Measurements from ENCODE around the gene KIF15. TPM values are rescaled to one million over a fixed set of nuclear protein-coding genes. Genes with fewer than 3 reads are reported as not detected.

KIF15 gene
- polyA plus RNA-seq, 2 donors = 4.2 to 4.3 TPM

DNA sequence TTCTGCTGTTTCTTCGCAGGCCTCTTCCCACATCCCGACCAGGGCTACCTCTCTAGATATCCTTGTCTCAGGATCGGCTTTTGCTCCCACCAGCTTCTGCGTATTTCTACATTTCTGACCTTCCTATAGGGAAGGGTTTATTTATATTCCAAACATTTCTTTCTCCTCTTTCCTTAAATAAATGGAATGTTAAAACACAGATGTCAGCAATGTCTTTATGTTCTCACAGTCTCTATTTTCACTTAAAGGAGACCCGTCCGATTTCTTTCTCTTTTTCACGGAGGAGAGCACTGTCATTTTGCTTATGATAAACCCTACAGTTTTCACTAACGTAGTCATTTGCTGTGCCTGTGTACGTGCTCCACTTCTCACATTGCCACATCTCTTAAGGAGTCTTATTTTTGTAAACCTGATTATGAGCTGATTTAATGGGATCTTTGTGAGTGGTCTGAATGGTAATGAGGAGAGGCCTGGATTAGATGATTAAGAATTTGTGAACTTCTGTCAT, 630 bp downstream of the KIF15 start:
- Histone ChIP-seq H3K9me3 (ENCODE audit: control insufficient read depth in 2 of 2, insufficient read depth in 1 of 2, low read depth in 1 of 2, low read length in 1 of 2) (peaks cover 0 to 1% of the 10 kb centered on the region in 2 donors), H3K27ac (ENCODE audit: low read depth in 2 of 2, low read length in 1 of 2) (peak overlapping the region in 1 of 2 donors; percentile 44), H3K4me3 (ENCODE audit: low read depth in 1 of 2, low read length in 2 of 2) (peak overlapping the region; percentile 60 to 92), H3K27me3 (ENCODE audit: control insufficient read depth in 1 of 2, insufficient read depth in 2 of 2, low read length in 2 of 2) (no peaks in the 10 kb centered on the region), H3K4me1 (ENCODE audit: control insufficient read depth in 2 of 2, insufficient read depth in 2 of 2, low read length in 1 of 2) (no peaks in the 10 kb centered on the region), H3K36me3 (ENCODE audit: control insufficient read depth in 2 of 2, insufficient read depth in 2 of 2, low read length in 1 of 2) (no peaks in the 10 kb centered on the region)
- 2 to 3% methylated on average over 9 of the region's 9 CpGs for WGBS, 2 donors

DNA sequence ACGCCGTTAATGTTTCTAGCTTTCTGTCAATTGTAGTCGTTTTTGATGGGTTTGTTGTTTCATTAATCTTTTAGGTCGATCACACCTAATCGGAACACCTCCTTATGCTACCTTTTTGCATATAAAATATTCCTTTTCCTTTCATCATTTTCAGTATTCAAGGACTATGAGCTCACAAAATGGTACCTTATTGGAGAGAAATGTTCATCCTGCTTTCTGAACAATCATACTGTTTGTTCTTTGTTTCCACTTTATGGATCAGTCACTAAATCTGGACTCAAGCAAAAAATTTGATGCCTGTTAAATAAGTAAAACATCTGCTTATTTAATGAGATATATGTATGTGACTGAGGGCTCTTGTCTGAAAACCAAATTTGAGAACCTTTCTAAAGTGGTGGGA, 1.1 kb downstream of the KIF15 start:
- Histone ChIP-seq H3K36me3 (ENCODE audit: control insufficient read depth in 2 of 2, insufficient read depth in 2 of 2, low read length in 1 of 2) (no peaks in the 10 kb centered on the region), H3K9me3 (ENCODE audit: control insufficient read depth in 2 of 2, insufficient read depth in 1 of 2, low read depth in 1 of 2, low read length in 1 of 2) (no peaks in the 10 kb centered on the region), H3K4me1 (ENCODE audit: control insufficient read depth in 2 of 2, insufficient read depth in 2 of 2, low read length in 1 of 2) (no peaks in the 10 kb centered on the region), H3K27me3 (ENCODE audit: control insufficient read depth in 1 of 2, insufficient read depth in 2 of 2, low read length in 2 of 2) (no peaks in the 10 kb centered on the region), H3K4me3 (ENCODE audit: low read depth in 1 of 2, low read length in 2 of 2) (peak overlapping the region in 1 of 2 donors; percentile 92), H3K27ac (ENCODE audit: low read depth in 2 of 2, low read length in 1 of 2) (no peak overlapping the region)
- WGBS, 2 donors = 23 to 25% methylated on average over 5 of the region's 5 CpGs

DNA sequence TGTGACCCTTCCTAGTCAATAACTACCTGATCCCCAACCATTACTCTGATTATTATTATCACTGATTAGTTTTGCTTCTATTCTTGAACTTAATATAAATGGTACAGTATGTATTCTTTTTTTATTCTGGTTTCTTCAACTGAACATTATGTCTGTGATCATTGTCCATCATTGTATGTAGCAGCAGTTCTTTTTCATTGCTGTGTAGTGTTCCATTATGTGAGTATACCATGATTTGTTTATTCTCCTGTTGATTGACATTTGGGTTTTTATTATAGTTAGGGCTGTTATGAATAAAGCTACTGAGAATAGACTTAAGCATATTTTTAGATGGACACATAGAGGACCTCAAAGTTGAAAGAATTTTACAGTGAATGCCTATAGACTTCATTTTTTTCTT, 2.7 kb downstream of the KIF15 start:
- no peak overlapping the region for H3K4me3 ChIP-seq (ENCODE audit: low read depth in 1 of 2, low read length in 2 of 2)
- peaks cover 0 to 2% of the 10 kb centered on the region in 2 donors for H3K9me3 ChIP-seq (ENCODE audit: control insufficient read depth in 2 of 2, insufficient read depth in 1 of 2, low read depth in 1 of 2, low read length in 1 of 2)
- H3K36me3 ChIP-seq (ENCODE audit: control insufficient read depth in 2 of 2, insufficient read depth in 2 of 2, low read length in 1 of 2) = no peaks in the 10 kb centered on the region
- H3K4me1 ChIP-seq (ENCODE audit: control insufficient read depth in 2 of 2, insufficient read depth in 2 of 2, low read length in 1 of 2) = no peaks in the 10 kb centered on the region
- H3K27ac ChIP-seq (ENCODE audit: low read depth in 2 of 2, low read length in 1 of 2) = no peak overlapping the region
- H3K27me3 ChIP-seq (ENCODE audit: control insufficient read depth in 1 of 2, insufficient read depth in 2 of 2, low read length in 2 of 2) = no peaks in the 10 kb centered on the region

DNA sequence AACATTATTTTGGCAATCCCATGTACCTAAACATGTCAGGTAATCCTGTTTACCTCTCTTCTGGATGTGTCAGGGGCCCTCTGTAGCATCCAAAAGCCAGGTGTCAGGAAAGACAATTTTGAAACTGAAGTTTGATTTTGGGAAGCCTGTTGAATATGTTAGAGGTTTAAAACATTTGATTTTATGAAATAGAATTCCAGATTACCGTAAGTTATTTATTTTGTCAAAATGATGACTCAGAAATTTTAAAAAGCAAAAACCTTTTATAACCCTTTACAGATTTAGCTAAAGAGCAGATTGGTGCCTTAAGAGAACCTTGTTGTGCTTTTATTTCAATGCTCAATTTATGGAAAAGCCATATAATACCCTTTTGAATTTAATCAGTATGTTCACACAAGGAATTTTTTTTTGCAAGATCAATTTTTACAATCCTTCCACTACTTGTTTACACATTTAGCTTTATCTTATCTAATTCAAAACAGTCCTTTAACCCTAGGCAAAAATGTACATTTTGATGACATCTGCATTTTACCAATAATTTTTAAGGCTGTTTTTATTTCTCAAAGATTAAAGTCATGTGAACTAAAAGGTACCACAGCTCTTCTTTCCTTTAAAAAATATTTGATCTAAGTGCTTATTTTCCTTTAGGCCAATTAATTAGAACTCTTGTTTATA, 10.0 kb downstream of the KIF15 start:
- Histone ChIP-seq H3K27ac (ENCODE audit: low read depth in 2 of 2, low read length in 1 of 2) (no peak overlapping the region), H3K4me1 (ENCODE audit: control insufficient read depth in 2 of 2, insufficient read depth in 2 of 2, low read length in 1 of 2) (no peaks in the 10 kb centered on the region), H3K27me3 (ENCODE audit: control insufficient read depth in 1 of 2, insufficient read depth in 2 of 2, low read length in 2 of 2) (no peaks in the 10 kb centered on the region), H3K4me3 (ENCODE audit: low read depth in 1 of 2, low read length in 2 of 2) (no peak overlapping the region), H3K36me3 (ENCODE audit: control insufficient read depth in 2 of 2, insufficient read depth in 2 of 2, low read length in 1 of 2) (no peaks in the 10 kb centered on the region), H3K9me3 (ENCODE audit: control insufficient read depth in 2 of 2, insufficient read depth in 1 of 2, low read depth in 1 of 2, low read length in 1 of 2) (peaks cover 0 to 5% of the 10 kb centered on the region in 2 donors)
- 94 to 98% methylated on average over 1 of the region's 1 CpG for WGBS, 2 donors

DNA sequence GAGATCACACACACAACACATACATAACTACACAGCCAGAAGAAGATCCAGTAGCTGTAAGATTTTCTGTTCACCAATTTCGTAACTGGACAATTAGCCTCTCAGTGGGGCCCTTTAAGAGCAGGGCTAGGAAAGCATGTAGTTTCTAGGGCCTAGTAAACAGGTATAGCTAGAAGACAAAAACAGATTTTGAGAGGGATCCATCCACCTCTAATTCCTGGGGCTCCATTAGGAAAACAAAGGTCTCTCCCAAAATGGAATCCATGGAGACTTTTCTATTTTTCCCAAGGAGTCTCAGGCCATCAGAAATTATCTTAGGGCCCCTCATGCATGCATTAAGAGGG, 10.5 kb downstream of the KIF15 start:
- Histone ChIP-seq H3K27ac (ENCODE audit: low read depth in 2 of 2, low read length in 1 of 2) (no peak overlapping the region), H3K4me1 (ENCODE audit: control insufficient read depth in 2 of 2, insufficient read depth in 2 of 2, low read length in 1 of 2) (no peaks in the 10 kb centered on the region), H3K9me3 (ENCODE audit: control insufficient read depth in 2 of 2, insufficient read depth in 1 of 2, low read depth in 1 of 2, low read length in 1 of 2) (peaks cover 0 to 5% of the 10 kb centered on the region in 2 donors), H3K27me3 (ENCODE audit: control insufficient read depth in 1 of 2, insufficient read depth in 2 of 2, low read length in 2 of 2) (no peaks in the 10 kb centered on the region), H3K4me3 (ENCODE audit: low read depth in 1 of 2, low read length in 2 of 2) (no peak overlapping the region), H3K36me3 (ENCODE audit: control insufficient read depth in 2 of 2, insufficient read depth in 2 of 2, low read length in 1 of 2) (no peaks in the 10 kb centered on the region)
- WGBS, 2 donors = 95 to 96% methylated on average over 1 of the region's 1 CpG

DNA sequence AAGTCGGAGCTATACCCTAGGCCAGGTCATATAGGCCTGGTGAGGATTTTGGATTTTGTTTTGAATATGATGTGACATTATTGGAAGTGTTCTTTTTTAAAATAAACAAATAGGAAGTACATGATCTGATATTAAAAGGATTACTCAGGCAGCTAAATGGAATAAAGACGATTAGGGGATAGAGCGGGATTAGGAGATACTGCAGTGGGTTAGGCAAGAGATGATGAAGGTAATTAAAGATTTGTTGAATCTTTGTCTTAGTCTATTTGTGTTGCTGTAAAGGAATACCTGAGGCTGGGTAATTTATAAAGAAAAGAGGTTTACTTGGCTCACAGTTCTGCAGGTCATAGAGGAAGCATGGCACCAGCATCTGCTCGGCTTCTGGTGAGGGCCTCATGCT, 21.3 kb downstream of the KIF15 start:
- H3K9me3 ChIP-seq (ENCODE audit: control insufficient read depth in 2 of 2, insufficient read depth in 1 of 2, low read depth in 1 of 2, low read length in 1 of 2) = no peaks in the 10 kb centered on the region
- H3K27me3 ChIP-seq (ENCODE audit: control insufficient read depth in 1 of 2, insufficient read depth in 2 of 2, low read length in 2 of 2) = no peaks in the 10 kb centered on the region
- peaks cover 0 to 2% of the 10 kb centered on the region in 2 donors for H3K36me3 ChIP-seq (ENCODE audit: control insufficient read depth in 2 of 2, insufficient read depth in 2 of 2, low read length in 1 of 2)
- H3K4me1 ChIP-seq (ENCODE audit: control insufficient read depth in 2 of 2, insufficient read depth in 2 of 2, low read length in 1 of 2) = no peaks in the 10 kb centered on the region
- H3K27ac ChIP-seq (ENCODE audit: low read depth in 2 of 2, low read length in 1 of 2) = no peak overlapping the region
- 95 to 96% methylated on average over 4 of the region's 4 CpGs for WGBS, 2 donors
- no peak overlapping the region for H3K4me3 ChIP-seq (ENCODE audit: low read depth in 1 of 2, low read length in 2 of 2)

DNA sequence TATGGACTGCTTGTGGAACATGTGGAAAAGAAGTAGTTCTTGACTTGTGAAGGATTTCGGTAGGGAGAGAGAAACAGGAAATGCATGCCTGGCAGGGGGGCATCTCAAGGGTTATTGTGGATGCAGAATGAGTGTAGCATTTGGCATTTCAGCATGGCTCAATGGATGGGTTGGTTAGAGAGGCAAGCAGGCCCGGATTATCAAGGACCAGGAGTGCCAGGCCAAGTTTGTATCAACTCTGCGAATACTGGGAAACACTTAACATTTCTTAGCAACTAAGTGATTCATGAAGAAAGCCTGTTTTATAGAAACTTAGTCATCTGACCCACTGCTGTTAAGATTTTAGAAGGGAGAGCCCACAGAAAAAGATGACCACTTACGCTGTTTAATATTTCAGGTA, 33.6 kb downstream of the KIF15 start:
- Histone ChIP-seq H3K4me1 (ENCODE audit: control insufficient read depth in 2 of 2, insufficient read depth in 2 of 2, low read length in 1 of 2) (no peaks in the 10 kb centered on the region), H3K27ac (ENCODE audit: low read depth in 2 of 2, low read length in 1 of 2) (no peak overlapping the region)
- 94 to 96% methylated on average over 4 of the region's 4 CpGs for WGBS, 2 donors

DNA sequence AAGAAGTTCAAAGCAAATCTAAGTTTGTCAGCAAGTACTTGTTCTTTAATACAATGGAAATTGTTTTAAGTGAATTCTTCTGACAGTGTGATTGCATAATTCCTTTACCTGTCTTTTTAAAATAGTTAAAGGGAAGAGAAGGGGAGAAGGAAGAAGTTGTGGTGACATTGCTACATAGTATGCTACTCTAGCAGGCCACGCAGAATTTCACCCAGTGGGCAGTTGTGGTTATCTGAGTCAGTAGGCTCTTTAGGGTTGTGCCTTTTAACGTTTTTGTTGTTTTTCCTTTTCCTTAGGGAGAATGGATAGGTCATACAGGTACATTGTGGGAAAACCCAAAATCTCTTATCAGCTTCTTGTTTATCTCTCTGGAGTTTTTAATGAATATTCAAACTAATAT, 40.4 kb downstream of the KIF15 start:
- WGBS, 2 donors = 74 to 84% methylated on average over 2 of the region's 2 CpGs
- Histone ChIP-seq H3K36me3 (ENCODE audit: control insufficient read depth in 2 of 2, insufficient read depth in 2 of 2, low read length in 1 of 2) (no peaks in the 10 kb centered on the region), H3K27ac (ENCODE audit: low read depth in 2 of 2, low read length in 1 of 2) (no peak overlapping the region), H3K9me3 (ENCODE audit: control insufficient read depth in 2 of 2, insufficient read depth in 1 of 2, low read depth in 1 of 2, low read length in 1 of 2) (no peaks in the 10 kb centered on the region), H3K27me3 (ENCODE audit: control insufficient read depth in 1 of 2, insufficient read depth in 2 of 2, low read length in 2 of 2) (no peaks in the 10 kb centered on the region), H3K4me3 (ENCODE audit: low read depth in 1 of 2, low read length in 2 of 2) (no peak overlapping the region), H3K4me1 (ENCODE audit: control insufficient read depth in 2 of 2, insufficient read depth in 2 of 2, low read length in 1 of 2) (no peaks in the 10 kb centered on the region)

More for the DNA sequence above, 33.6 kb downstream of the KIF15 start:
- H3K27me3 ChIP-seq (ENCODE audit: control insufficient read depth in 1 of 2, insufficient read depth in 2 of 2, low read length in 2 of 2) = no peaks in the 10 kb centered on the region
- H3K9me3 ChIP-seq (ENCODE audit: control insufficient read depth in 2 of 2, insufficient read depth in 1 of 2, low read depth in 1 of 2, low read length in 1 of 2) = no peaks in the 10 kb centered on the region
- no peak overlapping the region for H3K4me3 ChIP-seq (ENCODE audit: low read depth in 1 of 2, low read length in 2 of 2)
- H3K36me3 ChIP-seq (ENCODE audit: control insufficient read depth in 2 of 2, insufficient read depth in 2 of 2, low read length in 1 of 2) = no peaks in the 10 kb centered on the region

DNA sequence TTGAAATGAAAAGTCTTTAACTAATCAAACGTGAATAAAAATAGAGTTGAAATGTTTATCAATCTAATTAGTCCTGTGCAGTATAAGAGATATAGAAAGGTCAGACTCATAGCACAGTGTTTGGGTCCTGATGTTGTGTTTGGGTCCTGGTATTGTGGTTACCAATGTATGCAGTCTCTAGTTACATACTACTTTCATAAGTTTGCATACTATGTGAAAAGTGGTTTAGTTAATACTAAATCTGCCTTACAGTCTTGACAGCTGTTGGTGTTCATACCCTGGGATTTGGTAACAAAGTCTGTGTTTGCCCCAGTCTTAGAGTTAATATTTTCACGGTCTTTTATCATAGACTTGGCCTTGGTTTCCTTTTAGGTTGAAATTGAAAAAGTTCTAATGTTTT, 41.7 kb downstream of the KIF15 start:
- H3K4me3 ChIP-seq (ENCODE audit: low read depth in 1 of 2, low read length in 2 of 2) = no peak overlapping the region
- H3K9me3 ChIP-seq (ENCODE audit: control insufficient read depth in 2 of 2, insufficient read depth in 1 of 2, low read depth in 1 of 2, low read length in 1 of 2) = no peaks in the 10 kb centered on the region
- H3K4me1 ChIP-seq (ENCODE audit: control insufficient read depth in 2 of 2, insufficient read depth in 2 of 2, low read length in 1 of 2) = no peaks in the 10 kb centered on the region
- H3K27me3 ChIP-seq (ENCODE audit: control insufficient read depth in 1 of 2, insufficient read depth in 2 of 2, low read length in 2 of 2) = no peaks in the 10 kb centered on the region
- 86 to 94% methylated on average over 2 of the region's 2 CpGs for WGBS, 2 donors
- no peak overlapping the region for H3K27ac ChIP-seq (ENCODE audit: low read depth in 2 of 2, low read length in 1 of 2)
- H3K36me3 ChIP-seq (ENCODE audit: control insufficient read depth in 2 of 2, insufficient read depth in 2 of 2, low read length in 1 of 2) = no peaks in the 10 kb centered on the region

DNA sequence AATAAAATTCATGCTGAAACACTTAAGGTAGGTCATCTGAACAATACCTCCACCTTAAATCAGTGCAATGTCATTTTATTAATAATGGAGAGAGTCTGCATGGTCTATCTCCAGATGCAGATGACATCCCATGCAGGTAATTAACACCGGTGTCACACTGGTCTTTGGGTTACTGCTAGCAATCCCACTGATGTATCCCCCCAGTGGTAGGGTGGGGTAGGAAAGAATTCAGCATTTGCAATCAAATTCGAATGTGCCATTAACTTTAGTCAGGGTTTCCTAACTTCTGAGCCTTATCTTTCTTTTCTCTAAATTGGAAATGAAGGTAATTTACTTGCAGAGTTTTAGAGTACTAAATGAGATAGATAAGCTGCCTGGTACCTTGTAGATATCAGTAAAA, 44.4 kb downstream of the KIF15 start:
- WGBS, 2 donors = 93 to 96% methylated on average over 2 of the region's 2 CpGs
- Histone ChIP-seq H3K4me1 (ENCODE audit: control insufficient read depth in 2 of 2, insufficient read depth in 2 of 2, low read length in 1 of 2) (no peaks in the 10 kb centered on the region), H3K4me3 (ENCODE audit: low read depth in 1 of 2, low read length in 2 of 2) (no peak overlapping the region), H3K27ac (ENCODE audit: low read depth in 2 of 2, low read length in 1 of 2) (no peak overlapping the region), H3K9me3 (ENCODE audit: control insufficient read depth in 2 of 2, insufficient read depth in 1 of 2, low read depth in 1 of 2, low read length in 1 of 2) (no peaks in the 10 kb centered on the region), H3K36me3 (ENCODE audit: control insufficient read depth in 2 of 2, insufficient read depth in 2 of 2, low read length in 1 of 2) (no peaks in the 10 kb centered on the region), H3K27me3 (ENCODE audit: control insufficient read depth in 1 of 2, insufficient read depth in 2 of 2, low read length in 2 of 2) (no peaks in the 10 kb centered on the region)
